GM12878 (cell line): ENCODE measurements around the gene CACNA2D3. TPM values are rescaled to one million over a fixed set of nuclear protein-coding genes. Genes with fewer than 3 reads are reported as not detected.

ENCODE experiments used
- ATAC-seq: fragments of 200-7000 bp; cut with Tn5 transposase; 3 replicates; pipeline ENCODE4 v1.9.1; 2020; ENCODE audit warnings: mild to moderate bottlenecking, moderate library complexity
- BruUV-seq: library from RNA; stranded (reverse); fragments of 400-500 nt; replicated peaks from 2 replicates; lab custom pipeline; 2021; lab: Mats Ljungman, UMichigan
- CTCF ChIA-PET: fragments of 300-600 bp; sonication (Branson Sonifier 250); formaldehyde crosslinking; extraction: SDS; loops from one replicate; lab custom pipeline; 2021; ENCODE audit warnings: inconsistent platforms; lab: Yijun Ruan, JAX
- POLR2A ChIA-PET: fragments of 350-600 bp; formaldehyde crosslinking; extraction: SDS; loops from one replicate; lab custom pipeline; 2021; ENCODE audit warnings: inconsistent platforms; lab: Charles Lee
- RAD21 ChIA-PET: fragments of 300-600 bp; sonication (Branson Sonifier 250); formaldehyde crosslinking; loops from one replicate; lab custom pipeline; 2023; ENCODE audit warnings: antibody characterized with exemption; ENCODE audit not compliant: unreplicated experiment; lab: Charles Lee
- SMC1A ChIA-PET: fragments of 300-600 bp; sonication (Branson Sonifier 250); formaldehyde crosslinking; loops from one replicate; lab custom pipeline; 2023; ENCODE audit not compliant: unreplicated experiment, uncharacterized antibody; lab: Charles Lee
- DNase-seq: peaks from one replicate; pipeline ENCODE4 v3.0.0-alpha.2; 2011; ENCODE audit warnings: low read depth, low spot score
- FAIRE-seq: peaks from 3 replicates; lab custom pipeline; 2011; peaks lifted over from hg19 to GRCh38; lab: Jason Lieb, UNC
- H2AFZ ChIP-seq: 2 replicates; pipeline ENCODE4 v1.6.0; 2011; ENCODE audit warnings: low read depth, low read length, control low read depth; ENCODE audit not compliant: control insufficient read depth
- H3K27ac ChIP-seq: 2 replicates; pipeline ENCODE4 v1.5.1; 2011; ENCODE audit warnings: control low read depth; ENCODE audit not compliant: control insufficient read depth, insufficient read depth
- H3K27me3 ChIP-seq, 2 experiments: replicated peaks in 1 of 2; 2 replicates each; pipeline versions ENCODE4 v1.6.0 to v1.6.1; 2011; ENCODE audit warnings: low read length in 1 of 2; ENCODE audit not compliant: control insufficient read depth in 2 of 2, insufficient read depth in 2 of 2
- H3K36me3 ChIP-seq, 2 experiments: 2 replicates each; pipeline ENCODE4 v1.5.1; 2011; ENCODE audit warnings: low read length in 1 of 2; ENCODE audit not compliant: control insufficient read depth in 2 of 2, insufficient read depth in 2 of 2
- H3K4me1 ChIP-seq: 2 replicates; pipeline ENCODE4 v1.6.1; 2011; ENCODE audit warnings: mild to moderate bottlenecking, low read length, moderate library complexity, mixed read lengths; ENCODE audit not compliant: control insufficient read depth, insufficient read depth
- H3K4me2 ChIP-seq: 2 replicates; pipeline ENCODE4 v1.6.0; 2011; ENCODE audit warnings: control low read depth; ENCODE audit not compliant: control insufficient read depth, insufficient read depth
- H3K4me3 ChIP-seq: fragments of 200-600 bp; sonication (generic); 2 replicates; pipeline ENCODE4 v1.5.1; 2016
- H3K79me2 ChIP-seq: 2 replicates; pipeline ENCODE4 v1.6.0; 2011; ENCODE audit warnings: low read length; ENCODE audit not compliant: control insufficient read depth, insufficient read depth
- H3K9ac ChIP-seq: 2 replicates; pipeline ENCODE4 v1.8.0; 2011; ENCODE audit warnings: low read length, control low read depth, mixed read lengths; ENCODE audit not compliant: control insufficient read depth, insufficient read depth
- H3K9me3 ChIP-seq: replicated peaks from 3 replicates; pipeline ENCODE4 v1.5.1; 2011; ENCODE audit warnings: mild to moderate bottlenecking, low read length; ENCODE audit not compliant: control insufficient read depth, insufficient read depth
- H4K20me1 ChIP-seq: 2 replicates; pipeline ENCODE4 v1.6.0; 2011; ENCODE audit not compliant: control insufficient read depth, insufficient read depth
- IRF3 ChIP-seq: fragments of 450-650 bp; IDR thresholded peaks from 2 replicates; pipeline ENCODE4 v1.6.1; 2014; ENCODE audit warnings: mild to moderate bottlenecking
- KAT2A ChIP-seq: conservative IDR thresholded peaks from 2 replicates; pipeline ENCODE4 v1.6.1; 2011; ENCODE audit warnings: low read depth, low read length; ENCODE audit not compliant: control insufficient read depth
- LARP7 ChIP-seq: fragments of 450-650 bp; IDR thresholded peaks from 2 replicates; pipeline ENCODE4 v1.6.1; 2017; ENCODE audit warnings: mild to moderate bottlenecking
- NFYB ChIP-seq: IDR thresholded peaks from 2 replicates; pipeline ENCODE4 v1.6.1; 2011; ENCODE audit warnings: low read depth, mild to moderate bottlenecking, low read length, improper control_type of control experiment, moderate library complexity; ENCODE audit not compliant: insufficient read depth
- PAX5 ChIP-seq: IDR thresholded peaks from 2 replicates; pipeline ENCODE4 v1.6.1; 2011; ENCODE audit warnings: low read depth, low read length, borderline replicate concordance
- RAD51 ChIP-seq: fragments of 450-650 bp; IDR thresholded peaks from 2 replicates; pipeline ENCODE4 v1.6.1; 2016; ENCODE audit warnings: moderate library complexity, mild to moderate bottlenecking, inconsistent platforms
- SIN3A ChIP-seq: IDR thresholded peaks from 2 replicates; pipeline ENCODE4 v1.6.1; 2012; ENCODE audit warnings: low read depth, low read length, improper control_type of control experiment
- STAT1 ChIP-seq: fragments of 450-650 bp; conservative IDR thresholded peaks from 2 replicates; pipeline ENCODE4 v1.6.1; 2014; ENCODE audit warnings: antibody characterized with exemption, mild to moderate bottlenecking
- TAF1 ChIP-seq: IDR thresholded peaks from 2 replicates; pipeline ENCODE4 v1.6.1; 2011; ENCODE audit warnings: mild to moderate bottlenecking, low read depth, low read length, borderline replicate concordance
- TCF12 ChIP-seq: IDR thresholded peaks from 2 replicates; pipeline ENCODE4 v1.6.1; 2011; ENCODE audit warnings: low read depth, mild to moderate bottlenecking, low read length
- YBX1 ChIP-seq: fragments of 450-650 bp; IDR thresholded peaks from 2 replicates; pipeline ENCODE4 v1.6.1; 2016; ENCODE audit warnings: antibody characterized with exemption
- ZNF217 ChIP-seq: fragments of 450-650 bp; IDR thresholded peaks from 2 replicates; pipeline ENCODE4 v1.6.1; 2017; ENCODE audit warnings: antibody characterized with exemption, mild to moderate bottlenecking
- ZNF622 ChIP-seq: fragments of 450-650 bp; IDR thresholded peaks from 2 replicates; pipeline ENCODE4 v1.6.1; 2017; ENCODE audit warnings: mild to moderate bottlenecking, inconsistent platforms
- WGBS: methylation state at CpG from one replicate; pipeline ENCODE4 v1.1.6; 2016; ENCODE audit warnings: low lambda C conversion rate; ENCODE audit not compliant: insufficient replicate concordance, insufficient coverage; ENCODE audit errors: missing lambda C conversion rate; 5-methylcytosine and 5-hydroxymethylcytosine counted together
- in situ Hi-C: fragments of 300-500 bp; cut with MboI; formaldehyde crosslinking; loops from 9 replicates; pipeline ENCODE4 v1.14.3; 2018; ENCODE audit warnings: mixed read lengths
- intact Hi-C: fragments of 100-400 bp; cut with micrococcal nuclease; formaldehyde crosslinking; loops from one replicate; pipeline ENCODE4 v1.14.2; 2022; ENCODE audit not compliant: unreplicated experiment
- polyA plus RNA-seq, 11 experiments: library from polyadenylated mRNA; depleted of rRNA in 4 of 11; unstranded in 6 of 11; stranded (reverse) in 5 of 11; fragments of >200 nt; fragmentation: Nextera tagmentation in 4 of 11; fragmentation: Illumina TruSeq in 1 of 11; extraction: Ambion mirVana in 4 of 11; extraction: Trizol in 1 of 11; gene quantifications; 1 replicate in 1 of 11; 2 replicates in 10 of 11; pipeline versions ENCODE4 v1.2.1 to v1.2.3, GENCODE V29; 2011 to 2016; ENCODE audit warnings: inconsistent platforms in 2 of 11, missing spikeins in 2 of 11, low read depth in 1 of 11
- total RNA-seq, 4 experiments: library from RNA; depleted of rRNA in 3 of 4; stranded (reverse); fragments of >200 nt in 3 of 4; fragmentation: Illumina TruSeq in 1 of 4; extraction: Trizol in 1 of 4; gene quantifications; 2 replicates each; pipeline versions ENCODE4 v1.2.1 to v1.2.3, GENCODE V29; 2013 to 2021
- TF ChIP-seq, protein P1 (sequence below): IDR thresholded peaks from 2 replicates; pipeline ENCODE4 v1.6.1; 2012; ENCODE audit warnings: improper control_type of control experiment, low read depth, low read length; ENCODE audit not compliant: insufficient replicate concordance

CACNA2D3 gene
- total and polyA plus RNA-seq, 10 of the 15 experiments (the other 5 are each of a cell fraction or from before 2014, with no cell fraction given), result not detected

- no peaks in the 10 kb centered on the region for H3K4me1 ChIP-seq
- H3K9ac ChIP-seq, result no peak overlapping the region
- TF ChIP-seq RAD51 (no peak), KAT2A (no peak)
- intact Hi-C loops, result no loop called here
- ChIA-PET CTCF (no interaction called here), SMC1A (no interaction called here), POLR2A (no interaction called here), RAD21 (no interaction called here)
- BruUV-seq, result no TSS peak
- no peaks in the 10 kb centered on the region for H4K20me1 ChIP-seq
- H3K27ac ChIP-seq, result no peak overlapping the region
- H3K27me3 ChIP-seq, result no peaks in the 10 kb centered on the region
- no peaks in the 10 kb centered on the region for H3K36me3 ChIP-seq
- ATAC-seq, result no peak
- H2AFZ ChIP-seq, result no peak overlapping the region
- in situ Hi-C loops, result no loop called here
- FAIRE-seq, result no peak
- H3K9me3 ChIP-seq, result no peaks in the 10 kb centered on the region
- 93% methylated on average over 1 of the region's 1 CpG for WGBS
- no peak overlapping the region for H3K4me2 ChIP-seq
- no peaks in the 10 kb centered on the region for H3K79me2 ChIP-seq
- no peak overlapping the region for H3K4me3 ChIP-seq
- no peak for DNase-seq
These were observed 696.6 kb downstream of the CACNA2D3 start for GRCh38 chr3:54818942-54819341.

DNA sequence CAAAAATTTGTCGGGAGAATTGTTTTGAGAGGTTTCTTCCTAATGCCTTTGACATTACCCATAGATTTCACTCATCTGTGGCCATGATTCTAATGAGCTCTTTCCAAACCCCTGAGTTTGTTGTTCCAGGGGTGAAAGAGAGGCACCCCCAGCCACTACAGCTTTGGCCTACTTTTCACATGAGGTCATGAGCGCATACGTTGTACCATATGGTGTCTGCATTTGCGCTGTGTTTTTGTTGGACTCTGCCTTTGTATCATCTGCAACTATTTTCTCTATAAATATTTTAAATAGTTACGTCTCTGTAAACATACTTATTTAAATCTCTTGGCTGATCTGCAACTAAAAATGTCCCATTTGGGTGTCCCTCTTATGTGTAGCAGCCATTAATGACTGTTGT, 697.6 kb downstream of the CACNA2D3 start:
- ChIA-PET POLR2A (no interaction called here), CTCF (no interaction called here), RAD21 (no interaction called here), SMC1A (no interaction called here)
- intact Hi-C loops (no loop called here), in situ Hi-C loops (no loop called here)
- H3K36me3 ChIP-seq, result no peaks in the 10 kb centered on the region
- no peak overlapping the region for H3K9ac ChIP-seq
- no TSS peak for BruUV-seq
- no peak for FAIRE-seq
- no peak overlapping the region for H3K4me3 ChIP-seq
- no peaks in the 10 kb centered on the region for H3K4me1 ChIP-seq
- no peaks in the 10 kb centered on the region for H3K27me3 ChIP-seq
- H3K27ac ChIP-seq, result no peak overlapping the region
- H3K79me2 ChIP-seq, result no peaks in the 10 kb centered on the region
- no peak overlapping the region for H2AFZ ChIP-seq
- no peaks in the 10 kb centered on the region for H3K9me3 ChIP-seq
- ATAC-seq, result no peak
- WGBS, result 65% methylated on average over 5 of the region's 5 CpGs
- DNase-seq, result no peak
- no peak overlapping the region for H3K4me2 ChIP-seq
- no peaks in the 10 kb centered on the region for H4K20me1 ChIP-seq
- TF ChIP-seq, protein P1, sequence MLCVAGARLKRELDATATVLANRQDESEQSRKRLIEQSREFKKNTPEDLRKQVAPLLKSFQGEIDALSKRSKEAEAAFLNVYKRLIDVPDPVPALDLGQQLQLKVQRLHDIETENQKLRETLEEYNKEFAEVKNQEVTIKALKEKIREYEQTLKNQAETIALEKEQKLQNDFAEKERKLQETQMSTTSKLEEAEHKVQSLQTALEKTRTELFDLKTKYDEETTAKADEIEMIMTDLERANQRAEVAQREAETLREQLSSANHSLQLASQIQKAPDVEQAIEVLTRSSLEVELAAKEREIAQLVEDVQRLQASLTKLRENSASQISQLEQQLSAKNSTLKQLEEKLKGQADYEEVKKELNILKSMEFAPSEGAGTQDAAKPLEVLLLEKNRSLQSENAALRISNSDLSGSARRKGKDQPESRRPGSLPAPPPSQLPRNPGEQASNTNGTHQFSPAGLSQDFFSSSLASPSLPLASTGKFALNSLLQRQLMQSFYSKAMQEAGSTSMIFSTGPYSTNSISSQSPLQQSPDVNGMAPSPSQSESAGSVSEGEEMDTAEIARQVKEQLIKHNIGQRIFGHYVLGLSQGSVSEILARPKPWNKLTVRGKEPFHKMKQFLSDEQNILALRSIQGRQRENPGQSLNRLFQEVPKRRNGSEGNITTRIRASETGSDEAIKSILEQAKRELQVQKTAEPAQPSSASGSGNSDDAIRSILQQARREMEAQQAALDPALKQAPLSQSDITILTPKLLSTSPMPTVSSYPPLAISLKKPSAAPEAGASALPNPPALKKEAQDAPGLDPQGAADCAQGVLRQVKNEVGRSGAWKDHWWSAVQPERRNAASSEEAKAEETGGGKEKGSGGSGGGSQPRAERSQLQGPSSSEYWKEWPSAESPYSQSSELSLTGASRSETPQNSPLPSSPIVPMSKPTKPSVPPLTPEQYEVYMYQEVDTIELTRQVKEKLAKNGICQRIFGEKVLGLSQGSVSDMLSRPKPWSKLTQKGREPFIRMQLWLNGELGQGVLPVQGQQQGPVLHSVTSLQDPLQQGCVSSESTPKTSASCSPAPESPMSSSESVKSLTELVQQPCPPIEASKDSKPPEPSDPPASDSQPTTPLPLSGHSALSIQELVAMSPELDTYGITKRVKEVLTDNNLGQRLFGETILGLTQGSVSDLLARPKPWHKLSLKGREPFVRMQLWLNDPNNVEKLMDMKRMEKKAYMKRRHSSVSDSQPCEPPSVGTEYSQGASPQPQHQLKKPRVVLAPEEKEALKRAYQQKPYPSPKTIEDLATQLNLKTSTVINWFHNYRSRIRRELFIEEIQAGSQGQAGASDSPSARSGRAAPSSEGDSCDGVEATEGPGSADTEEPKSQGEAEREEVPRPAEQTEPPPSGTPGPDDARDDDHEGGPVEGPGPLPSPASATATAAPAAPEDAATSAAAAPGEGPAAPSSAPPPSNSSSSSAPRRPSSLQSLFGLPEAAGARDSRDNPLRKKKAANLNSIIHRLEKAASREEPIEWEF, result no peak
- no peak for TF ChIP-seq TCF12
- TF ChIP-seq TAF1, result no peak
- TF ChIP-seq PAX5, result no peak
- TF ChIP-seq LARP7, result no peak
- TF ChIP-seq IRF3, result no peak
- TF ChIP-seq SIN3A, result no peak
- TF ChIP-seq YBX1, result no peak
- TF ChIP-seq STAT1, result no peak
- TF ChIP-seq ZNF217, result no peak
- no peak for TF ChIP-seq ZNF622
- no peak for TF ChIP-seq NFYB
